HCT116 (cell line): Measurements from ENCODE around the gene TRAF2.
"Not testable (repeated sequence)": the region's sequence is repeated elsewhere in the genome, so short reads cannot be mapped to it uniquely, and the experiment has no call there.

Source experiments
- ATF3 ChIP-seq: IDR thresholded peaks from 2 replicates; pipeline ENCODE4 v1.6.1; 2012
- CBX3 ChIP-seq: IDR thresholded peaks from 2 replicates; pipeline ENCODE4 v1.6.1; 2012; ENCODE audit warnings: low read depth
- CTCF ChIP-seq, 3 experiments: fragments of 200-600 bp in 1 of 3; sonication (generic) in 1 of 3; IDR thresholded peaks in 2 of 3; conservative IDR thresholded peaks in 1 of 3; 2 replicates each; pipeline ENCODE4 v1.5.1; 2012 to 2017; ENCODE audit warnings: low read depth in 2 of 3, low read length in 2 of 3, antibody characterized with exemption in 1 of 3, borderline replicate concordance in 1 of 3, control low read depth in 1 of 3, mild to moderate bottlenecking in 1 of 3, mixed read lengths in 1 of 3, mixed run types in 1 of 3, moderate library complexity in 1 of 3; ENCODE audit not compliant: insufficient read depth in 1 of 3
- ELF1 ChIP-seq: IDR thresholded peaks from 2 replicates; pipeline ENCODE4 v1.6.1; 2012; ENCODE audit warnings: low read depth, borderline replicate concordance
- EZH2 ChIP-seq: fragments of 200-600 bp; sonication (generic); IDR thresholded peaks from 2 replicates; pipeline ENCODE4 v1.6.1; 2017; ENCODE audit warnings: antibody characterized with exemption, mixed run types
- FOSL1 ChIP-seq: IDR thresholded peaks from 2 replicates; pipeline ENCODE4 v1.6.1; 2012; ENCODE audit warnings: low read depth
- POLR2A ChIP-seq: IDR thresholded peaks from 2 replicates; pipeline ENCODE4 v1.7.0; 2011; ENCODE audit warnings: borderline replicate concordance; ENCODE audit not compliant: insufficient read depth, insufficient read length; ENCODE audit errors: extremely low read depth
- POLR2AphosphoS5 ChIP-seq: IDR thresholded peaks from 2 replicates; pipeline ENCODE4 v1.6.1; 2011; ENCODE audit warnings: mild to moderate bottlenecking, low read depth, low read length, moderate library complexity
- REST ChIP-seq: IDR thresholded peaks from 2 replicates; pipeline ENCODE4 v1.6.1; 2012; ENCODE audit warnings: low read depth
- SIN3A ChIP-seq: IDR thresholded peaks from 2 replicates; pipeline ENCODE4 v1.6.1; 2012; ENCODE audit warnings: low read depth
- SRF ChIP-seq: IDR thresholded peaks from 2 replicates; pipeline ENCODE4 v1.6.1; 2012; ENCODE audit warnings: low read depth
- YY1 ChIP-seq: IDR thresholded peaks from 2 replicates; pipeline ENCODE4 v1.6.1; 2011; ENCODE audit warnings: low read length, low read depth, moderate library complexity, mild to moderate bottlenecking; ENCODE audit not compliant: insufficient replicate concordance; ENCODE audit errors: extremely low read depth

GRCh38 chr9:136842380-136842948 is 43.9 kb upstream of the TRAF2 start, which contains the start of gene AJM1:
- not testable (repeated sequence) for TF ChIP-seq EZH2, REST, ATF3, YY1, SIN3A, POLR2A, ELF1, POLR2AphosphoS5, FOSL1, SRF, CBX3
- peak in 2 of 3 experiments; percentile 75 to 91; a peak in 4 of 6 replicates for TF ChIP-seq CTCF (IDR thresholded peaks at IDR 0.05 in 2 of 3, conservative IDR thresholded peaks at IDR 0.05 in 1 of 3; ENCODE audit: borderline replicate concordance in 1 of 3, insufficient read depth in 1 of 3, low read depth in 2 of 3, low read length in 2 of 3)
